ENCODE data around the gene TCF23.
A peak's percentile ranks its signal among the peaks of the same experiment; 100 is the strongest.
"Not testable (repeated sequence)": the region's sequence is repeated elsewhere in the genome, so short reads cannot be mapped to it uniquely, and the experiment has no call there.

The TCF23 gene

DNA sequence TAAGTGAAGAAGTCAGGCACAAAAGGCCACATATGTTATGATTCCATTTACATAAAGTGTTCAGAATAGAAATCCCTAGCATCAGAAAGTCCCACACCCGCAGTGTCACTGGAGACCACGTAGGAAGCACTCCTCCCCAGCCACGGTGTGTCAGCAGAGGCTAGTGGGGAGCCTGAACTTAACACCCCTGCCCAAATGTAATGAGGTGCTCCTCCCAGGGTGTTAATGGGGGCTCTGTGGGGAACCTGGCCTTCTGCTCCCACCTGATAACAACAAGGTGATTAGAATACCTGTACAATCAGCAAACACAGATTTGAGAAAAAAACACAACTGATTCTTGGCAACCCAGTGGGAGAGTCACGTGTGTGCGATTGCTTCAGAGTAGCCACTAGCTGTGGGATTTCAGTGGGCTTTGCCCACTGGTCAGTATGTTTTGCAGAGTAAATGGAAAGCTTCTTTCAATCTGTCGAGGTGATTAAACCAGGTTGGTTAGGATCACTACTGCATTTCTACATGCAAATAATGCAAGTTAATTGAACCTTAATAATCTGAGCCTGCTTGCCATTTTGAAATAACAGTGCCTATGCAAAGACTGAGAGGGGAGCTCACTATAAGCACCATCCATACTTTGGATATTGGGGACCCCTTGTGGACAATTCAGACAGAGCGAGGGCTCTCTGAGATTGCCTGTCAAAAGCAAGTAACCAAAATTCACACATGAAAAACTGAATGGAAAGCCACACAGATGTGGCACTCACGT is 42.4 kb downstream of the TCF23 start:
- DNase-seq = peak; percentile 62 to 88

DNA sequence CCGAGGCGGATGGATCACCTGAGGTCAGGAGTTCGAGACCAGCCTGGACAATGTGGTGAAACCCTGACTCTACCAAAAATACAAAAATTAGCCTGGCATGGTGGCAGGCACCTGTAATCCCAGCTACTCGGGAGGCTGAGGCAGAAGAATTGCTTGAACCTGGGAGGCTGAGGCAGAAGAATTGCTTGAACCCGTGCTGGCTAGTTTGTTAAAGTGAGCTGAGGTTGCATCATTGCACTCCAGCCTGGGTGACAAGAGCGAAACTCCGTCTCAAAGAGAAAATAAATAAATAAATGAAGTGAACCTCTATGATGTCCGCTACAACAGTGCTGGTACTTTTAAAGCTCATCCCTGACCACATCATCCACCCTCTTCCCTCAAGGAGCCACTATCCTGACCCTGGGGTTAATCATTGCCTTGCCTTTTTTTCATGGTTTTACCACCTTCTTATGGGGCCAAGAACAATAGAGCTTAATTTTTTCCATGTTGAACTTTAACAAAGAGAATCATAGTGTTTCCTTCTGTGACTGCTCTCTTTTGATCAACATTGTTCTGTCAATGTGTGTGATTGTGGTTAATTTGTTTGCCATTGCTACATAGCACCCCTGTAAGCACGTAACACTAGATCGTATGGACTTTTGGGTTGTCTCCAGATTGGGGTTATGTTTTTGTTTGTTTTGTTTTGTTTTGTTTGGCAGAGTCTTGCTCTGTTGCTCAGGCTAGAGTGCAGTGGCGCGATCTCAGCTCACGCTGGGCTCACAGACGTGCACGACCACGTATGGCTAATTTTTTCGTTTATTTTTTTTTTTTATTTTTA is 45.9 kb downstream of the TCF23 start:
- no peak for DNase-seq

DNA sequence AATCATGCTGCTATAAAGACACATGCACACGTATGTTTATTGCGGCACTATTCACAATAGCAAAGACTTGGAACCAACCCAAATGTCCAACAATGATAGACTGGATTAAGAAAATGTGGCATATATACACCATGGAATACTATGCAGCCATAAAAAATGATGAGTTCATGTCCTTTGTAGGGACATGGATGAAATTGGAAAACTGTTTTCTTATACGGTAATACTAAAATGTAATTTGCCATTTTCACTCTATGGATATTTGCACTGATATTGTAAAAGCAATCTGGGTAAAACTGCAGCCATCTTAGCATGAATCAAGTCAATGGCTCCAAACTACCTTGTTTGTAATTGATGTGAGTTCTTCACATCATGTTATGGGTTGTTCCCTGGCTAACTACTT is 47.0 kb downstream of the TCF23 start:
- DNase-seq = not testable (repeated sequence)

DNA sequence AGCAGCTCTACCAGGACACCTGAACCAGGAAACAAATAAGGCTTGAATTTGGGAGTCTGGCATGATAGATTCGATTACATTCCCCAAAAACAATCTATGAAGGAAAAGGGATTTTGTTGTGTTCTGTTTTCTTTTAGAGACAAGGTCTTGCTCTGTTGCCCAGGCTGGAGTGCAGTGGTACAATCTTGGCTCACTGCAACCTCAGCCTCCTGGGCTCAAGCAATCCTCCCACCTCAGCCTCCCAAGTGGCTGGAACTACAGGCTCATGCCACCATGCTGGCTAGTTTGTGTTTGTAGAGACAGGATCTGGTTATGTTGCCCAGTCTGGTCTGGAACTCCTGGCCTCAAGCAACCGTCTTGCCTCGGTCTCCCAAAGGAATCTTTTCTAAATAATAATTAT is 49.3 kb downstream of the TCF23 start:
- DNase-seq = not testable (repeated sequence)

DNA sequence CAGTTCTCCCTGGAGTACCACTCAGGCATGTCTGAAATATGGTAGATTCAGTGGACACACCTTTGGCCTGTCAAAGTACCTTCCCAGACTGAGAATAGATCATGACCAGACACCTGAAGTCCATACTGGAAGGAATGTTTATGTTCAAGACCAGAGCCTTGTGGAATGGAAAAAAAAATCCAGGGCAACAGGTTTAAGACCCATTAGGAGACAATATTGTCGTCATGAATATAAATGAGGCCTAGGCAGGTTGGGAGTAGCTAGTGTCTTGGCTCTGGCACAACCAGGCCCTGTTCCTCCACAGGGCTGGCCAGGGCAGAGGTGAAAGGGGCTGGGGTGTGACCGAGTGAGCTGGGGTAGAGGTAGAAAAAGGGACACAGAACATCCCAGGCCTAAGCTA is 49.8 kb downstream of the TCF23 start:
- no peak for DNase-seq

DNA sequence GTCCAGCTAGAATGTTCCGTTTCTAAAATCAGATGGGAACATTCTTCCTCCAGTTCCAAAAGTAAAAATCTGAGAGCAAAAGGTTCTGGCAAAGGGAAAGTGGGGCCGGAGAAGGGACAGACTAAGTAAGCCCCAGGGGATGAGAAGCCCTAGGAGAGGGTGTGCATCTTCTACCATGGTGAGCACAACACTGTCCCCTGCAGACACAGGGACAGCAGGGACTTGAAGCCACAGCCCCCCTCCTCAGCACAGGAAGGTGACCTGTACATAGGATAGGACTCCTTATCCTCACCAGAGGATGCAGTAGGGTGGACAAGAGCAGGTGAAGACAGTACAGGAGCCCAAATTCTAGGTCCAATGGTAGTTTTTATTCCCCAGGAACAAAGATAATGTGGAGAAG is 50.4 kb downstream of the TCF23 start:
- no peak for DNase-seq

DNA sequence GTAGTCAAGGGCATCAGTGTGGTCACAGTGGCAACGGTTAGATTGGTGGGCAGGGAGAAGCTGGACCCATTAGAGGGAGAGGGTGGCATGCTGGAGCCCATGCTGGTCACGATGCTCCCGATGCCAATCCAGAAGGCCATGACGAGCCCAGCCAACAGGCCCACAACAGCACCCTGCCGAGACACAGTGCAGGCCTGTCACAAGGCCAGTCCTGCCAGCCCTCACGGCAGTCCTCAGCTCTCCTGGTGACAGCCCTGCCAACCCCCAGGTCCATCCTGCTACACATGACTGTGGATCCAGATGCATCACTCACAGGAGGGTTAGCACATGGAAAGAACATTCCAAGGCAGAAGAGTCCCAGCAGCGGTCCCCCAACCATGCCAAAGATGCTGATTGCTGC is 52.9 kb downstream of the TCF23 start:
- DNase-seq = no peak

DNA sequence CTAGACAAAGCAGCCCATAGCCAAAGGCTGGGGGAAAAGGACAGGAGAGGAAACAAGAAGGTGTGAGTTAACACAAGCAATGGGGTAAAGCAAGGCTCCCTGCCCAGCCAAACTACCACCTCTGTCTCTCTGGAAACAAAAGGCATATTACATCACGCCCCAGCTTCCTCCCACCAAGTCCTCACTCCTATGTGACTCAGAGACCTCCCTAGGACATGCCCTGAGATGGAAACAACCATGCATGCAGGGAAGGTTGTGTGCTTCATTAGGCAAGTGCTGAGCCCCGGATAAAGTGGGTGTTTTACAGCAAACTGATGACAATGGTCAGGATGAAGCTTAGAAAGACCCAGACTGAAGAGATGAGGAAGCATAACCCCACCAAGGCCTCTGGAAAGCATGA is 54.0 kb downstream of the TCF23 start:
- peak; percentile 72 to 97 for DNase-seq

DNA sequence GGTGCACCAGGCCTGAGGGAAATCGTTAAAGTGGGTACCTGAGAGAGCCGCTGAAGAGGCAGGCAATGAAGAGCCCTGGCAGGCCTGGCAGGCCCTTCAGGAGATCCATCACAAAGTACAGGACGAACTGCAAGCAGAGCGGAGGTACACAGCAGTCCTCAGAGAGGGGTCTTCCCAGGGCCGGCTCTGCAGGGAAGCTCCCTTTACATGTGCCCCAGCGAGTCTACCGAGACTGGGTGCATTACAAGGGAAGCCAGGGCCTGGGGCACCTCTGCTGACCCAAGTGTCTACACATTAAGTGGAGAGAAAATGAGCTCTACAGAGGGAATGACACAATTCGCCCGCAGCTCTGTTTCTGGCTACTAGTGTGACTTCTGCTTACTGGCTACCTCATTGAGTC is 54.9 kb downstream of the TCF23 start:
- DNase-seq = no peak

DNA sequence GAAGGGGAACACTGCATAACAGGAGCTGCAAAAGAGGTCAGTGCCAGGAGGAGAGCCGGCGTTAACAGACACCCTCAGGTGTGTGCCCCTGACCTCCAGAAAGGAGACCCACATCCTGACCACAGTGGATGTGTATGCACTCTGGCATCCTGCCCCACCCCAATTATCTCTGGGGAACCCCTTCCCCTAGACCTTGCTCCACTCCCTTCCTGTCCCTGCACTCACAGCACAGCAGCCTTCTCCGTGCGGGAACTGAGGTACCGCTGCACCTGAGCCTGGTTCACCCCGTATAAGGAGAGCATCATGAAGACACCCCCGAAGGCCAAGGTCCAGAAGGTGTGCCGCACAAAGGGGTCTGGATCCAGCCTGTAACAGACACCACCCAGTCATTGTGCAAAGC is 55.8 kb downstream of the TCF23 start:
- no peak for DNase-seq

DNA sequence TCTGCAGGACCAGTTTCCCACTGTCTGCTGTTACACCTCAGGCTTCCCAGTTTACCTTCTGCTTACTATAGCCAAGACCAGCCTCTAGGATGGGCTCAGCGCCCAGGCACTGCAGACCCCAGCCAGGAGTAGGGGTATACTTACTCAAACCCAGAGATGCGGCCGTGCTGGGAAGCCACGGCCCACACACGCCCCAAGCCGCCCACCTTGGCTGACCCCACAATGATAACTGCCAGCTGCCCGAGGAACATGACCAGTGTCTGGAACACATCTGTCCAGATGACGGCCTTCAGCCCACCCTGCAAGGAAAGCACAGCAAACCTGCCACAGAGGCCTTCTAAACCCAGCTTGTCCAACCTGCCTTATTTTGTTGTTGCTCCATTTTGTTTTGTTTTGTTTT is 56.4 kb downstream of the TCF23 start:
- DNase-seq = no peak

DNA sequence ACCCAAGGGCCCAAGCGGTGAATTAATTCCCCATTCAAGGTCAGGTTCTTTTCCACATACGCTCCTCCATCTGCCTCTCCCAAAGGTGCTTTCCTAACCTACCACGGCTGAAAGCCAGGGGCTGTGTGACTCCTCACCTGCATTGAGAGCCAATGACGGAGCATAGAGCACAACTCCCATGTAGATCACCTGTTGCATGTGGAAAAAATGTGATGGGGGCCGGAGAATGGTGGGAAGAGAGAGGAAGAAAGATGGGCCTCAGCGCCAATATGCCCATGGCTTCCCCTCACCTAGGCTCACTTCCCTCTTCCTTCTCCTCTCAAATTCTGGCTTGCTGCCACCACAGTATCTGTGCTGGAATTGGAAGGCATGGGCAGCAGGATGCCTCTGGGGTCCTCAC is 57.5 kb downstream of the TCF23 start:
- DNase-seq = no peak

Measured in inflammatory macrophage treated with lipopolysaccharide for 1 hour (primary cell).